Transverse colon (tissue), 4 donors: ENCODE measurements around the gene APBA1.

Source experiments
- POLR2A ChIP-seq: fragments of 450-650 bp; IDR thresholded peaks from one replicate; pipeline ENCODE4 v1.6.1; 2016; ENCODE audit warnings: antibody characterized with exemption, mild to moderate bottlenecking, moderate library complexity
- POLR2AphosphoS5 ChIP-seq, 3 donors: sonication (generic); formaldehyde crosslinking; IDR thresholded peaks; one replicate each; pipeline ENCODE4 v1.6.1; 2016; ENCODE audit warnings: antibody characterized with exemption in 3 of 3
- TF ChIP-seq, protein P1 (sequence below), 5 experiments: fragments of 200-600 bp in 3 of 5; fragments of 450-650 bp in 2 of 5; sonication (generic) in 3 of 5; IDR thresholded peaks; 1 replicate in 2 of 5; 2 replicates in 3 of 5; pipeline ENCODE4 v1.5.1; 2016 to 2017; ENCODE audit warnings: antibody characterized with exemption in 5 of 5, inconsistent platforms in 3 of 5, mild to moderate bottlenecking in 2 of 5, moderate library complexity in 1 of 5

DNA sequence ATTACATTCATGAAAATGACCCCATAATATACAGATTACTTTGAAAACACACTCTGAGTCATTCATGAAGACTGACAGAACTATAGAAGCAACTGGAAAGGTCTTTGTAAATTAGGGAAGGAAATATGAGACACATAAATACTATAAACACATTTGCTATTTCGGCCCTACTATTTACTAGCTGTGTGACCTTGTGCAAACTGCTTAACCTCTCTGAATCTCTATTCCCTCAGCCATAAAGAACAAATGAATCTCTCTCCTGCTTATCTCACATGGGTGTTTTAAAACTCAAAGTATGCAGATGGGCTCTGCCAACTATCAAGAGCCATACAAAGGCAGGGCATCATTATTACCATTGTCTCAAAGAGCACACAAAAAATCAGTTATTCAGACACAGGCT lies 52.9 kb downstream of the APBA1 start:
- TF ChIP-seq POLR2A: no peak
- TF ChIP-seq, protein P1, sequence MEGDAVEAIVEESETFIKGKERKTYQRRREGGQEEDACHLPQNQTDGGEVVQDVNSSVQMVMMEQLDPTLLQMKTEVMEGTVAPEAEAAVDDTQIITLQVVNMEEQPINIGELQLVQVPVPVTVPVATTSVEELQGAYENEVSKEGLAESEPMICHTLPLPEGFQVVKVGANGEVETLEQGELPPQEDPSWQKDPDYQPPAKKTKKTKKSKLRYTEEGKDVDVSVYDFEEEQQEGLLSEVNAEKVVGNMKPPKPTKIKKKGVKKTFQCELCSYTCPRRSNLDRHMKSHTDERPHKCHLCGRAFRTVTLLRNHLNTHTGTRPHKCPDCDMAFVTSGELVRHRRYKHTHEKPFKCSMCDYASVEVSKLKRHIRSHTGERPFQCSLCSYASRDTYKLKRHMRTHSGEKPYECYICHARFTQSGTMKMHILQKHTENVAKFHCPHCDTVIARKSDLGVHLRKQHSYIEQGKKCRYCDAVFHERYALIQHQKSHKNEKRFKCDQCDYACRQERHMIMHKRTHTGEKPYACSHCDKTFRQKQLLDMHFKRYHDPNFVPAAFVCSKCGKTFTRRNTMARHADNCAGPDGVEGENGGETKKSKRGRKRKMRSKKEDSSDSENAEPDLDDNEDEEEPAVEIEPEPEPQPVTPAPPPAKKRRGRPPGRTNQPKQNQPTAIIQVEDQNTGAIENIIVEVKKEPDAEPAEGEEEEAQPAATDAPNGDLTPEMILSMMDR (IDR thresholded peaks at IDR 0.05): no peak
- no peak for TF ChIP-seq POLR2AphosphoS5 (IDR thresholded peaks at IDR 0.05)
